Type B pancreatic cell (in vitro differentiated cells): ENCODE data around the gene SEMA4B. TPM values are rescaled to one million over a fixed set of nuclear protein-coding genes. Genes with fewer than 3 reads are reported as not detected.
"Not testable (repeated sequence)": the region's sequence is repeated elsewhere in the genome, so short reads cannot be mapped to it uniquely, and the experiment has no call there.

Source experiments
- DNase-seq: peaks from one replicate; pipeline ENCODE4 v3.0.0; 2021; ENCODE audit warnings: mixed read lengths; ENCODE audit not compliant: unreplicated experiment; ENCODE audit errors: extremely low spot score
- H3K27ac Mint-ChIP-seq: 2 replicates; pipeline ENCODE4 v1.8.0; 2021; ENCODE audit warnings: mild to moderate bottlenecking, mixed read lengths
- H3K27me3 Mint-ChIP-seq: 2 replicates; pipeline ENCODE4 v1.8.0; 2021; ENCODE audit warnings: mixed read lengths
- H3K36me3 Mint-ChIP-seq: 2 replicates; pipeline ENCODE4 v1.8.0; 2021; ENCODE audit warnings: mixed read lengths
- H3K4me1 Mint-ChIP-seq: one replicate; pipeline ENCODE4 v1.8.0; 2021; ENCODE audit warnings: mixed read lengths; ENCODE audit not compliant: unreplicated experiment
- H3K4me3 Mint-ChIP-seq: 2 replicates; pipeline ENCODE4 v1.8.0; 2021; ENCODE audit warnings: mild to moderate bottlenecking, mixed read lengths
- H3K9me3 Mint-ChIP-seq: 2 replicates; pipeline ENCODE4 v1.8.0; 2021; ENCODE audit warnings: mixed read lengths
- CTCF ChIP-seq: fragments of 200-600 bp; sonication (generic); conservative IDR thresholded peaks from 2 replicates; pipeline ENCODE4 v1.5.0; 2021; ENCODE audit warnings: antibody characterized with exemption, mild to moderate bottlenecking
- total RNA-seq: library from RNA; stranded (reverse); gene quantifications from 2 replicates; pipeline ENCODE4 v1.2.1, GENCODE V29; 2021; ENCODE audit warnings: low replicate concordance

The SEMA4B gene
- total RNA-seq, 1 donor from 2014 or later, result 28.9 TPM

- Mint-ChIP-seq H3K27ac (peak overlapping the region; percentile 39), H3K27me3 (no peaks in the 10 kb centered on the region), H3K9me3 (no peaks in the 10 kb centered on the region), H3K4me3 (no peak overlapping the region), H3K4me1 (peaks cover 31% of the 10 kb centered on the region), H3K36me3 (no peaks in the 10 kb centered on the region)
- DNase-seq, result no peak
- no peak for TF ChIP-seq CTCF
These were observed 41.9 kb upstream of the SEMA4B start for GRCh38 chr15:90159213-90159612.

DNA sequence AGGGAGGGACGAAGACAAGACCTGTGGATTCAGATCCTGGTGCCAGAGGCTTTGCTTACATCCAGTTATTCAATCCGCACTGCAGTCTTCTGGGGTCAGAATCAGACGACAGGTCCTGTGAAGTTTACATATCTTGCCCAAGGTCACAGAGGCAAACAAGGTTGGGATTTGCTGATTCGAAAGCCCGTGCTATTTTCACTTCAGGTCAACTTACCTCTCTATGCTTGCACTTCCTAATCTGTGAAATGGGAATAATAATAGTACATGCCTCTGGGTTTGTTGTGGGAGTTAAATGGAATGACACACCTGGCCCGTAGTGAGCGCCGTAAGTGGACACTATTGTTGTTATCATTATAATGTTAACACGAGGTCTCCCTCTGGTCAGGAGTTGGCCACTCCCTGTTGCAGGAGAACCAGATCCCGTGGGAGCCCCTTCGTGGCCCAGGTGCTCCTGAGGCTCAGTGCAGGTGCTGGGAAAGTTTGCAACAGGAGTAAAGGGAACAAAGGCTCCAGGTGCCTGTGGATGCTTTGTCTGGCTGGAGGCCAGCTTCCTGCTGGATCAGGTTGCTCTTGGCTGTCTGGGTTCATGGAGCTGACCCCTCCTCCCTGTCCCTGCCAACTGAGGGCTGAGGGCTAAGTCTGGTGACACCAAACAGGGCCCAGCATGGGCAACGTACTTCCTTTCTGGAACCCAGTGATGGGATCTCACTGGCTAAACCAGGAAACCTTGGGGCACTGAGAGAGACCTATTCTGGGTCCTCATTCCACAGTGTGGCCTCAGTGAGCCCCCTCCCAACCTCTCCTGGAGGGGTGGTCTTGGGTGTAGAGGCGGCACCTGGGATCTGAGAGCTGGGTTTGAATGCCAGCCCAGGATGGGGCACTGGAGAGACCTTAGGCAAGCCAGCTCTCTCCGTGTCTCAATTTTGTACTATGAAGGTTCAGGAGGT is 40.1 kb upstream of the SEMA4B start:
- Mint-ChIP-seq H3K36me3 (no peaks in the 10 kb centered on the region), H3K4me3 (no peak overlapping the region), H3K27ac (peak overlapping the region; percentile 34), H3K27me3 (no peaks in the 10 kb centered on the region), H3K9me3 (no peaks in the 10 kb centered on the region), H3K4me1 (peaks cover 31% of the 10 kb centered on the region)
- no peak for DNase-seq
- TF ChIP-seq CTCF, result no peak

- no peak for TF ChIP-seq CTCF
- DNase-seq, result no peak
- H3K9me3 Mint-ChIP-seq, result no peaks in the 10 kb centered on the region
- H3K4me3 Mint-ChIP-seq, result no peak overlapping the region
- peak overlapping the region; percentile 64 for H3K27ac Mint-ChIP-seq
- peaks cover 34% of the 10 kb centered on the region for H3K4me1 Mint-ChIP-seq
- no peaks in the 10 kb centered on the region for H3K27me3 Mint-ChIP-seq
- no peaks in the 10 kb centered on the region for H3K36me3 Mint-ChIP-seq
These were observed 39.2 kb upstream of the SEMA4B start for GRCh38 chr15:90161950-90162361.

DNA sequence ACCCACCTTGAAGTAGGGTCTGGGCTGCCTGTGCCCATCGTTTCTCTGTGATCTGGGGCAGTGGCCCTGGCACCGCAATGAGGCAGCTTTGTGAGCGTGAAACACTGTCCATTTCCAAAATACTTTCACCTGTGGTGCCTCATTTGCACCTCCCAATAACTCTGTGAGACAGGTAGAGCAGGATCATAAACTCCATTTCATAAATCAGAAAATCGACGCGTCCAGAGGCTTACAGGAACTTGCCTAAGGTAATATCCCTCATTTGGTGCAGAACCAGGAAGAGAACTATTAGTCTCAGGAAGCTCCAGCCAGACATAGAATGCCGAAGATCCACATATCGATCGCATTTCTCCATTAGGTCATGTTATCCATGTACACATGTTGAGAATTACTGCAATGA is 38.2 kb upstream of the SEMA4B start:
- Mint-ChIP-seq H3K4me3 (peak overlapping the region; percentile 19), H3K27ac (peak overlapping the region; percentile 77), H3K4me1 (peaks cover 32% of the 10 kb centered on the region), H3K27me3 (no peaks in the 10 kb centered on the region), H3K9me3 (no peaks in the 10 kb centered on the region), H3K36me3 (no peaks in the 10 kb centered on the region)
- no peak for TF ChIP-seq CTCF
- no peak for DNase-seq

DNA sequence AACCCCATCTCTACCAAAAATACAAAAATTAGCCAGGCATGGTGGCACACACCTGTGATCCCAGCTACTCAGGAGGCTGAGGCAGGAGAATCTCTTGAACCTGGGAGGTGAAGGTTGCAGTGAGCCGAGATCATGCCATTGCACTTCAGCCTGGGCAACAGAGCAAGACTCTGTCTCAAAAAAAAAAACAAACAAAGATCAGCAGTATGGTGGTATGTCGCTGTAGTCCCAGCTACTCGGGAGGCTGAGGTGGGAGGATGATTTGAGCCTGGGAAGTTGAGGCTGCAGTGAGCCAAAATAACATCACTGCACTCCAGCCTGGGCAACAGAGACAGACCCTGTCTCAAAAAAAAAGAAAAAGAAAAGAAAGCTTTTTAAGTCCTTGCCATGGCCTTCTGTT is 36.9 kb upstream of the SEMA4B start:
- not testable (repeated sequence) for H3K27ac Mint-ChIP-seq, H3K27me3 Mint-ChIP-seq, H3K9me3 Mint-ChIP-seq, H3K4me3 Mint-ChIP-seq, H3K36me3 Mint-ChIP-seq, DNase-seq
- H3K4me1 Mint-ChIP-seq, result peaks cover 25% of the 10 kb centered on the region

DNA sequence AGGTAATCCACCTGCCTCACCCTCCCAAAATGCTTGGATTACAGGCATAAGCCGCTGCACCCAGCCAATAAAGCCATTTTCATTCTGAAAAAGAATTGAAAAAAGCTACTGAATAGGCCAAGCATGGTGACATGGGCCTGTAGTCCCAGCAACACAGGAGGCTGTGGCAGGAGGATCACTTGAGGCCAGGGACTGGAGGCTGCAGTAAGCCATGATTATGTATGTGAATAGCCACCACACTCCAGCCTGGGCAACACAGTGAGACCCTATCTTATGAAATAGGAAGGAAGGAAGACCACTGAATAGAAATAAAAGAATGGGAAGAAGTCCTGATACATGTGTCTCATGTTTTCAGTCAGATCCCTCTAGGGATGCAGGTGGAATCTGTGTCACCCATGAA is 36.0 kb upstream of the SEMA4B start:
- peaks cover 25% of the 10 kb centered on the region for H3K4me1 Mint-ChIP-seq
- no peaks in the 10 kb centered on the region for H3K36me3 Mint-ChIP-seq
- no peak for TF ChIP-seq CTCF
- H3K27ac Mint-ChIP-seq, result peak overlapping the region; percentile 89
- no peaks in the 10 kb centered on the region for H3K27me3 Mint-ChIP-seq
- no peak for DNase-seq
- H3K4me3 Mint-ChIP-seq, result no peak overlapping the region
- H3K9me3 Mint-ChIP-seq, result no peaks in the 10 kb centered on the region
